GM21526 (cell line): ENCODE data around the gene PRDM13.
"Not testable (repeated sequence)": the region's sequence is repeated elsewhere in the genome, so short reads cannot be mapped to it uniquely, and the experiment has no call there.

Experiments
- ATAC-seq: cut with Tn5 transposase; IDR thresholded peaks from one replicate; pipeline ENCODE4 v1.9.1; 2021; ENCODE audit warnings: moderate library complexity; ENCODE audit not compliant: unreplicated experiment, low FRiP score

The PRDM13 gene

GRCh38 chr6:99618649-99619408 is 12.2 kb downstream of the PRDM13 start:
- ATAC-seq, result no peak

GRCh38 chr6:99619409-99619762 is 12.8 kb downstream of the PRDM13 start:
- no peak for ATAC-seq

GRCh38 chr6:99622044-99622443 is 15.4 kb downstream of the PRDM13 start:
- not testable (repeated sequence) for ATAC-seq

- no peak for ATAC-seq
These were observed 22.7 kb downstream of the PRDM13 start for GRCh38 chr6:99629293-99629692.

GRCh38 chr6:99637629-99638028 is 31.0 kb downstream of the PRDM13 start:
- ATAC-seq, result no peak

GRCh38 chr6:99638358-99638757 is 31.7 kb downstream of the PRDM13 start:
- ATAC-seq, result not testable (repeated sequence)

- no peak for ATAC-seq
These were observed 34.6 kb downstream of the PRDM13 start for GRCh38 chr6:99641270-99641669.

- no peak for ATAC-seq
These were observed 39.4 kb downstream of the PRDM13 start for GRCh38 chr6:99645986-99646385.

GRCh38 chr6:99650091-99650571 is 43.5 kb downstream of the PRDM13 start:
- not testable (repeated sequence) for ATAC-seq

GRCh38 chr6:99660206-99660605 is 53.6 kb downstream of the PRDM13 start:
- no peak for ATAC-seq

GRCh38 chr6:99661870-99662269 is 55.2 kb downstream of the PRDM13 start:
- no peak for ATAC-seq

GRCh38 chr6:99662616-99663015 is 56.0 kb downstream of the PRDM13 start:
- no peak for ATAC-seq
